H1 (cell line): ENCODE data around the gene CNNM4. TPM values are rescaled to one million over a fixed set of nuclear protein-coding genes. Genes with fewer than 3 reads are reported as not detected.

ENCODE experiments used
- CTCF ChIA-PET: fragments of 300-600 bp; sonication (Branson Sonifier 250); formaldehyde crosslinking; loops from one replicate; lab custom pipeline; 2021; ENCODE audit not compliant: partially characterized antibody; lab: Charles Lee
- POLR2A ChIA-PET: fragments of 300-600 bp; sonication (Branson Sonifier 250); formaldehyde crosslinking; loops from one replicate; lab custom pipeline; 2021; ENCODE audit warnings: inconsistent platforms; ENCODE audit not compliant: partially characterized antibody; lab: Charles Lee
- DNase-seq, 2 experiments: peaks; one replicate each; pipeline versions ENCODE4 v3.0.0 to v3.0.0-alpha.2; 2010 to 2022; ENCODE audit warnings: low spot score in 2 of 2, low read depth in 1 of 2, mixed read lengths in 1 of 2
- FAIRE-seq: peaks from 2 replicates; lab custom pipeline; 2011; peaks lifted over from hg19 to GRCh38; lab: Jason Lieb, UNC
- H2AFZ ChIP-seq: 2 replicates; pipeline ENCODE4 v1.8.1; 2012; ENCODE audit warnings: low read length, inconsistent platforms
- H2AK5ac ChIP-seq: 2 replicates; pipeline ENCODE4 v1.6.1; 2013; ENCODE audit warnings: low read depth, low read length
- H2BK120ac ChIP-seq: replicated peaks from 2 replicates; pipeline ENCODE3; 2013; ENCODE audit warnings: low read depth, low read length, inconsistent platforms
- H2BK12ac ChIP-seq: 2 replicates; pipeline ENCODE4 v1.6.1; 2013; ENCODE audit warnings: low read depth, low read length
- H2BK15ac ChIP-seq: 2 replicates; pipeline ENCODE4 v1.6.1; 2013; ENCODE audit warnings: low read length
- H2BK20ac ChIP-seq: 2 replicates; pipeline ENCODE4 v1.6.1; 2013; ENCODE audit warnings: low read length
- H2BK5ac ChIP-seq: 2 replicates; pipeline ENCODE4 v1.6.1; 2013; ENCODE audit warnings: low read depth, low read length
- H3K14ac ChIP-seq: 2 replicates; pipeline ENCODE4 v1.6.1; 2013; ENCODE audit warnings: inconsistent platforms; ENCODE audit not compliant: insufficient read length
- H3K18ac ChIP-seq: 2 replicates; pipeline ENCODE4 v1.6.1; 2013; ENCODE audit warnings: low read length; ENCODE audit errors: extremely low read depth
- H3K23ac ChIP-seq: 2 replicates; pipeline ENCODE4 v1.6.1; 2013; ENCODE audit warnings: inconsistent platforms; ENCODE audit not compliant: insufficient read length
- H3K23me2 ChIP-seq: 2 replicates; pipeline ENCODE4 v1.6.1; 2013; ENCODE audit warnings: low read depth, low read length
- H3K27ac ChIP-seq: 2 replicates; pipeline ENCODE4 v1.6.1; 2011; ENCODE audit warnings: low read depth, low read length, inconsistent platforms
- H3K27me3 ChIP-seq, 4 experiments: replicated peaks in 1 of 4; 1 replicate in 1 of 4; 2 replicates in 3 of 4; pipeline versions ENCODE4 v1.6.1 to v1.8.1; 2011 to 2013; ENCODE audit warnings: low read length in 3 of 4, mild to moderate bottlenecking in 3 of 4, inconsistent platforms in 2 of 4, mixed read lengths in 2 of 4, moderate library complexity in 1 of 4; ENCODE audit not compliant: control insufficient read depth in 3 of 4, insufficient read depth in 3 of 4; ENCODE audit errors: extremely low read depth in 1 of 4
- H3K36me3 ChIP-seq, 4 experiments: 2 replicates each; pipeline versions ENCODE4 v1.6.1 to v1.8.1; 2011 to 2013; ENCODE audit warnings: mild to moderate bottlenecking in 4 of 4, low read length in 3 of 4, moderate library complexity in 2 of 4, control low read depth in 1 of 4, inconsistent platforms in 1 of 4; ENCODE audit not compliant: insufficient read depth in 4 of 4, control insufficient read depth in 2 of 4
- H3K4ac ChIP-seq: replicated peaks from 2 replicates; pipeline ENCODE3; 2013; ENCODE audit warnings: low read length, low read depth, mixed read lengths, inconsistent platforms; ENCODE audit not compliant: insufficient read length
- H3K4me1 ChIP-seq, 4 experiments: replicated peaks in 1 of 4; 1 replicate in 1 of 4; 2 replicates in 3 of 4; pipeline versions ENCODE4 v1.6.1 to v1.8.1; 2011 to 2013; ENCODE audit warnings: low read length in 3 of 4, inconsistent platforms in 2 of 4, mixed read lengths in 1 of 4; ENCODE audit not compliant: insufficient read depth in 4 of 4, control insufficient read depth in 3 of 4
- H3K4me2 ChIP-seq, 2 experiments: 2 replicates each; pipeline versions ENCODE4 v1.6.1 to v1.8.1; 2011 to 2013; ENCODE audit warnings: low read depth in 2 of 2, low read length in 2 of 2, control low read depth in 1 of 2, inconsistent platforms in 1 of 2, mild to moderate bottlenecking in 1 of 2; ENCODE audit not compliant: insufficient read depth in 1 of 2
- H3K4me3 ChIP-seq, 4 experiments: fragments of 200-600, 300-600 bp in 1 of 4; sonication (generic), shearing (Covaris generic), sonication (Bioruptor Twin) in 1 of 4; 2 replicates each; pipeline versions ENCODE4 v1.5.1 to v1.8.1; 2011 to 2016; ENCODE audit warnings: low read length in 4 of 4, low read depth in 3 of 4, control low read depth in 2 of 4, inconsistent platforms in 2 of 4, mild to moderate bottlenecking in 2 of 4, mixed read lengths in 1 of 4, moderate library complexity in 1 of 4; ENCODE audit not compliant: insufficient read depth in 2 of 4; ENCODE audit errors: extremely low read depth in 1 of 4
- H3K56ac ChIP-seq: replicated peaks from 2 replicates; pipeline ENCODE3; 2013; ENCODE audit warnings: low read depth, mild to moderate bottlenecking, mixed read lengths, low read length, inconsistent platforms; ENCODE audit not compliant: insufficient read length
- H3K79me1 ChIP-seq: 2 replicates; pipeline ENCODE4 v1.6.1; 2013; ENCODE audit warnings: low read depth, low read length, control low read depth
- H3K79me2 ChIP-seq, 2 experiments: 2 replicates each; pipeline versions ENCODE4 v1.6.1 to v1.8.1; 2012 to 2013; ENCODE audit warnings: low read length in 2 of 2, mild to moderate bottlenecking in 2 of 2, inconsistent platforms in 1 of 2; ENCODE audit not compliant: insufficient read depth in 2 of 2, control insufficient read depth in 1 of 2
- H3K9ac ChIP-seq, 4 experiments: replicated peaks in 1 of 4; 1 replicate in 1 of 4; 2 replicates in 3 of 4; pipeline versions ENCODE4 v1.6.1 to v1.8.1; 2011 to 2013; ENCODE audit warnings: low read depth in 3 of 4, low read length in 3 of 4, control low read depth in 2 of 4, mild to moderate bottlenecking in 2 of 4, moderate library complexity in 2 of 4, inconsistent platforms in 1 of 4; ENCODE audit errors: extremely low read depth in 1 of 4
- H3K9me3 ChIP-seq, 2 experiments: 2 replicates each; pipeline versions ENCODE4 v1.6.1 to v1.8.1; 2012 to 2013; ENCODE audit warnings: mild to moderate bottlenecking in 2 of 2, moderate library complexity in 2 of 2, control low read depth in 1 of 2, inconsistent platforms in 1 of 2, low read depth in 1 of 2, low read length in 1 of 2, mixed read lengths in 1 of 2; ENCODE audit not compliant: insufficient read depth in 2 of 2
- H4K20me1 ChIP-seq, 2 experiments: replicated peaks in 1 of 2; 2 replicates each; pipeline versions ENCODE3 to v1.8.1; 2011 to 2013; ENCODE audit warnings: inconsistent platforms in 2 of 2, low read length in 2 of 2, mild to moderate bottlenecking in 1 of 2; ENCODE audit not compliant: insufficient read depth in 2 of 2, control insufficient read depth in 1 of 2
- H4K5ac ChIP-seq: 2 replicates; pipeline ENCODE4 v1.6.1; 2013; ENCODE audit warnings: low read length, low read depth, mixed read lengths, inconsistent platforms; ENCODE audit not compliant: insufficient read length
- H4K8ac ChIP-seq: 2 replicates; pipeline ENCODE4 v1.8.0; 2013; ENCODE audit warnings: mild to moderate bottlenecking, moderate library complexity, low read length, inconsistent platforms; ENCODE audit not compliant: insufficient read depth; ENCODE audit errors: extremely low read depth
- H4K91ac ChIP-seq: replicated peaks from 2 replicates; pipeline ENCODE3; 2013; ENCODE audit warnings: low read length, mixed read lengths, inconsistent platforms; ENCODE audit not compliant: insufficient read length
- BACH1 ChIP-seq: IDR thresholded peaks from 2 replicates; pipeline ENCODE4 v1.6.1; 2012; ENCODE audit warnings: low read length, improper control_type of control experiment
- CBX8 ChIP-seq: fragments of 300-800, 300-1000 bp; sonication (generic); IDR thresholded peaks from 2 replicates; pipeline ENCODE4 v1.7.1; 2016; ENCODE audit warnings: low read depth, low read length, borderline replicate concordance
- CHD1 ChIP-seq: IDR thresholded peaks from 2 replicates; pipeline ENCODE4 v1.6.1; 2012; ENCODE audit warnings: low read depth, low read length, improper control_type of control experiment
- CTCF ChIP-seq, 3 experiments: IDR thresholded peaks; 1 replicate in 2 of 3; 2 replicates in 1 of 3; pipeline versions ENCODE4 v1.5.1 to v1.6.1; 2011; ENCODE audit warnings: low read length in 3 of 3, mild to moderate bottlenecking in 3 of 3, inconsistent platforms in 2 of 3, low read depth in 1 of 3, moderate library complexity in 1 of 3; ENCODE audit not compliant: insufficient read depth in 1 of 3; ENCODE audit errors: control extremely low read depth in 1 of 3
- KDM4A ChIP-seq: IDR thresholded peaks from one replicate; pipeline ENCODE4 v1.7.1; 2012; ENCODE audit warnings: low read depth, mild to moderate bottlenecking, moderate library complexity, low read length, inconsistent platforms; ENCODE audit not compliant: severe bottlenecking
- POLR2AphosphoS5 ChIP-seq: IDR thresholded peaks from 2 replicates; pipeline ENCODE4 v1.6.1; 2011; ENCODE audit warnings: low read depth, low read length
- POU5F1 ChIP-seq: IDR thresholded peaks from 2 replicates; pipeline ENCODE4 v1.6.1; 2011; ENCODE audit warnings: low read depth, mild to moderate bottlenecking, low read length, moderate library complexity
- RAD21 ChIP-seq, 2 experiments: IDR thresholded peaks in 1 of 2; conservative IDR thresholded peaks in 1 of 2; 2 replicates each; pipeline ENCODE4 v1.6.1; 2011; ENCODE audit warnings: low read depth in 2 of 2, low read length in 2 of 2, improper control_type of control experiment in 1 of 2, inconsistent platforms in 1 of 2, mild to moderate bottlenecking in 1 of 2, moderate library complexity in 1 of 2
- RXRA ChIP-seq: IDR thresholded peaks from 2 replicates; pipeline ENCODE4 v1.6.1; 2011; ENCODE audit warnings: low read depth, mild to moderate bottlenecking, low read length, moderate library complexity; ENCODE audit not compliant: insufficient read depth
- SP1 ChIP-seq: IDR thresholded peaks from 2 replicates; pipeline ENCODE4 v1.6.1; 2011; ENCODE audit warnings: low read depth, low read length
- SP2 ChIP-seq: IDR thresholded peaks from 2 replicates; pipeline ENCODE4 v1.6.1; 2012; ENCODE audit warnings: mild to moderate bottlenecking, low read length, inconsistent platforms
- SRF ChIP-seq: IDR thresholded peaks from 2 replicates; pipeline ENCODE4 v1.6.1; 2011; ENCODE audit warnings: mild to moderate bottlenecking, low read depth, low read length, moderate library complexity
- WGBS, 2 experiments: shearing (Covaris generic) in 1 of 2; methylation state at CpG; one replicate each; pipeline versions ENCODE4 v1.1.6 to v1.1.7; 2013 to 2015; ENCODE audit warnings: low lambda C conversion rate in 2 of 2, mixed read lengths in 2 of 2, inconsistent platforms in 1 of 2, low coverage in 1 of 2, missing lambda C conversion rate in 1 of 2; ENCODE audit not compliant: insufficient replicate concordance in 2 of 2, insufficient coverage in 1 of 2, insufficient read length in 1 of 2; ENCODE audit errors: extremely low coverage in 1 of 2, missing lambda C conversion rate in 1 of 2; 5-methylcytosine and 5-hydroxymethylcytosine counted together
- polyA plus RNA-seq, 7 experiments: library from polyadenylated mRNA; depleted of rRNA in 3 of 7; stranded (reverse) in 5 of 7; unstranded in 2 of 7; fragments of >200 nt in 5 of 7; fragments of 200-250 nt in 2 of 7; gene quantifications; 1 replicate in 5 of 7; 2 replicates in 1 of 7; 4 replicates in 1 of 7; pipeline versions ENCODE4 v1.2.1 to v1.2.3, GENCODE V29; 2011 to 2013; ENCODE audit warnings: missing spikeins in 2 of 7, mixed read lengths in 2 of 7
- total RNA-seq: library from RNA; stranded (reverse); fragmentation: NEBNext Ultra II Directional; extraction: Animal tissue kit (Norgen Biotek cat#: 25700); gene quantifications from 2 replicates; pipeline ENCODE4 v1.2.1, GENCODE V29; 2021

Gene CNNM4
- total and polyA plus RNA-seq, 2 of the 8 experiments (the other 6 are each of a cell fraction or from before 2014, with no cell fraction given) = 10.3 to 11.0 TPM

- Histone ChIP-seq H3K4me1 (peaks cover 3 to 18% (median 13%) of the 10 kb centered on the region in 4 experiments), H2BK15ac (no peak overlapping the region), H3K56ac (no peak overlapping the region), H3K23me2 (no peaks in the 10 kb centered on the region; the same call in 1 of the 2 replicates), H3K27ac (no peak overlapping the region), H3K18ac (no peak overlapping the region), H3K9me3 (no peaks in the 10 kb centered on the region), H3K4ac (no peak overlapping the region), H2AFZ (no peak overlapping the region), H3K4me2 (no peak overlapping the region), H2BK12ac (no peak overlapping the region), H3K79me1 (peaks cover 4% of the 10 kb centered on the region), H3K27me3 (no peaks in the 10 kb centered on the region), H4K5ac (no peak overlapping the region), H4K8ac (no peak overlapping the region), H4K20me1 (peaks cover 0 to 19% of the 10 kb centered on the region in 2 experiments), H3K79me2 (peaks cover 0 to 12% of the 10 kb centered on the region in 2 experiments; a peak in 2 of 4 replicates), H2BK5ac (no peak overlapping the region), H2BK20ac (no peak overlapping the region), H3K9ac (no peak overlapping the region), H4K91ac (no peak overlapping the region), H3K36me3 (peaks cover 19 to 64% (median 34%) of the 10 kb centered on the region in 4 experiments), H3K14ac (no peak overlapping the region), H2BK120ac (no peak overlapping the region), H3K4me3 (no peak overlapping the region), H3K23ac (no peak overlapping the region), H2AK5ac (no peak overlapping the region)
- no peak for DNase-seq
- ChIA-PET CTCF (interaction anchor here (0.5 to 1.3 kb wide), 3 partner anchors 28 to 133 kb away, joined by 3 to 4 read pairs (median 4); no protein-coding TSS in a partner anchor), POLR2A (no interaction called here)
- 94% methylated on average over 14 of the region's 14 CpGs; no CpG with 5 or more reads in 1 of the 2 experiments for WGBS, 2 experiments
- FAIRE-seq = no peak
- TF ChIP-seq BACH1 (no peak), SP2 (no peak), SRF (no peak), POLR2AphosphoS5 (no peak), POU5F1 (no peak), RAD21 (IDR thresholded peaks at IDR 0.05 in 1 of 2, conservative IDR thresholded peaks at IDR 0.05 in 1 of 2; ENCODE audit: low read depth in 2 of 2, low read length in 2 of 2) (no peak), CHD1 (no peak), KDM4A (no peak), CBX8 (no peak), RXRA (no peak), SP1 (no peak), CTCF (IDR thresholded peaks at IDR 0.05; ENCODE audit: control extremely low read depth in 1 of 3, insufficient read depth in 1 of 3, low read depth in 1 of 3, low read length in 3 of 3) (no peak)
Observed at GRCh38 chr2:96828436-96828835, 67.7 kb downstream of the CNNM4 start.
